Activated naive CD8-positive, alpha-beta T cell treated with anti-CD3 and anti-CD28 coated beads, Interleukin-2, amount 10 ng/mL, durations not matched to agents 7 days and 5 days (primary cell): ENCODE results near the gene PIK3R5. TPM values are rescaled to one million over a fixed set of nuclear protein-coding genes. Genes with fewer than 3 reads are reported as not detected.
A peak's percentile ranks its signal among the peaks of the same experiment; 100 is the strongest.

ENCODE experiments used
- ATAC-seq: fragments of 150-1000 bp; cut with Tn5 transposase; one replicate; pipeline ENCODE4 v1.10.0; 2021; ENCODE audit warnings: low read depth, moderate library complexity
- POLR2A ChIA-PET: fragments of 350-600 bp; sonication (Branson Sonifier 250); formaldehyde crosslinking; loops from one replicate; lab custom pipeline; 2021; ENCODE audit warnings: antibody characterized with exemption; lab: Charles Lee
- DNase-seq: peaks from one replicate; pipeline ENCODE4 v3.0.0; 2021
- H3K27ac Mint-ChIP-seq: one replicate; pipeline ENCODE4 v1.8.0; 2022; ENCODE audit warnings: mild to moderate bottlenecking, mixed read lengths
- H3K27me3 Mint-ChIP-seq: one replicate; pipeline ENCODE4 v1.8.0; 2022; ENCODE audit warnings: mild to moderate bottlenecking, moderate library complexity, mixed read lengths
- H3K36me3 Mint-ChIP-seq: one replicate; pipeline ENCODE4 v1.8.0; 2021; ENCODE audit warnings: mild to moderate bottlenecking, mixed read lengths
- H3K4me1 Mint-ChIP-seq: one replicate; pipeline ENCODE4 v1.8.0; 2021; ENCODE audit warnings: mixed read lengths
- H3K4me3 Mint-ChIP-seq: one replicate; pipeline ENCODE4 v1.8.0; 2022; ENCODE audit warnings: mild to moderate bottlenecking, moderate library complexity, mixed read lengths
- H3K9me3 Mint-ChIP-seq: one replicate; pipeline ENCODE4 v1.8.0; 2021; ENCODE audit warnings: mixed read lengths
- total RNA-seq, 2 experiments: library from RNA; stranded (reverse); gene quantifications; one replicate each; pipeline ENCODE4 v1.2.3, GENCODE V29; 2021

PIK3R5 gene
- total RNA-seq, 2 experiments from 2014 or later, result 81.4 to 84.0 TPM

GRCh38 chr17:8835631-8836364 is 129.7 kb downstream of the PIK3R5 start:
- no peak for DNase-seq
- ATAC-seq, result no peak
- Mint-ChIP-seq H3K36me3 (peaks cover 38% of the 10 kb centered on the region), H3K27me3 (no peaks in the 10 kb centered on the region), H3K4me3 (no peak overlapping the region), H3K27ac (no peak overlapping the region), H3K9me3 (no peaks in the 10 kb centered on the region), H3K4me1 (peaks cover 2% of the 10 kb centered on the region)
- POLR2A ChIA-PET, result interaction anchor here (1.2 kb wide), 1 partner anchor 117 kb away, joined by 3 read pairs; no protein-coding TSS in a partner anchor

DNA sequence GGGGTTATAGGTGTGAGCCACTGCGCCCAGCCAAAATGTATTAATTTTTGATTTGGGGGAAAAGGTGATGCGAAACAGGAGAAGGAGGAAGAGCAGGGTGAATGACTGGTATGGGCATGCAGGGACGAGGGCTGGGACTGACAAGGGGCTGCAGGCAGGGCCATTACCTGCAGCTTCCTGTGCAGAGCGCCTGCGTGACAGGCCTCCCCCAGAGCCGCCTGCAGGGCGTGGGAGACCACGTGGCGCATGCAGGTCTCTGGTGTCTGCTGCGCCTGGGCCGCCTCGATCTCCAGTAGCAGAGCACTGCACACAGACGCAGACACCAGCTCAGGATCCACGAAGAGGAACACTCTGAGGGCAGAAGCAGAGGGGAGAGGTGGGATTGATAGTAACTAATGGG is 130.4 kb downstream of the PIK3R5 start:
- Mint-ChIP-seq H3K4me1 (peaks cover 2% of the 10 kb centered on the region), H3K9me3 (no peaks in the 10 kb centered on the region)

GRCh38 chr17:8832711-8833352 is 132.7 kb downstream of the PIK3R5 start:
- POLR2A ChIA-PET, result no interaction called here
- Mint-ChIP-seq H3K27me3 (no peaks in the 10 kb centered on the region), H3K27ac (no peak overlapping the region), H3K36me3 (peaks cover 34% of the 10 kb centered on the region), H3K9me3 (no peaks in the 10 kb centered on the region), H3K4me1 (peaks cover 2% of the 10 kb centered on the region), H3K4me3 (no peak overlapping the region)
- DNase-seq (peak; percentile 65), ATAC-seq (no peak)

More for the DNA sequence above, 130.4 kb downstream of the PIK3R5 start:
- Mint-ChIP-seq H3K27me3 (no peaks in the 10 kb centered on the region), H3K36me3 (peaks cover 38% of the 10 kb centered on the region), H3K4me3 (no peak overlapping the region), H3K27ac (no peak overlapping the region)
- ATAC-seq (no peak), DNase-seq (no peak)
- POLR2A ChIA-PET, result interaction anchor here (1.2 kb wide), 1 partner anchor 118 kb away, joined by 3 read pairs; no protein-coding TSS in a partner anchor

DNA sequence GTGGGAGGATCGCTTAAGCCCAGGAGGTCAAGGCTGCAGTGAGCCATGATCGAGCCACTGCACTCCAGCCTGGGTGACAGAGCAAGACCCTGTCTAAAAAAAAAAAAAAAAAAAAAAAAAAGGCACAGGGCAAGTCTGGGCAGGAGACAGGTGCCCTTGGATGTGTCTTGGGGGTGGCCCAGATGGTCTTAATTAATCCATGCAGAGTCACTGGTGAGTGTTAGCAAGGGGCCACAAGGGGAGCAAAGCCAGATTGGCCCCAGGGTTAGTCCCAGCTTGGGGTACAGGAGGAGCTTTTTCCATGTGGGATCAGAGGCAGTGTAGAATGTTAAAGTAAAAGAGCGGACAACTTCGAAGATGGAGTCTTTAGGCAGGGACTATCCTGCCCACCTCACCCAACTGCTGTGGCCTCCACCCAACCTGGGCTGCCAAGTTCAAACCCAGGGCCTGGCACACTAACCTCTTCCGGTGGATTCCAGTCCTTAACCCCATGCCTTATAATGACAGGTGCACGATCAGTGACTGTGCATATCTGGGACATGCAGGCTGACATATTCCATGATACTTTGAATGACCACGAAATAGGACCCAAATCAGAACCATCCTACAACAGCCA is 134.2 kb downstream of the PIK3R5 start:
- H3K4me3 Mint-ChIP-seq, result no peak overlapping the region
- H3K27me3 Mint-ChIP-seq, result no peaks in the 10 kb centered on the region
- no peaks in the 10 kb centered on the region for H3K9me3 Mint-ChIP-seq
- peaks cover 5% of the 10 kb centered on the region for H3K4me1 Mint-ChIP-seq
- no peak overlapping the region for H3K27ac Mint-ChIP-seq
- POLR2A ChIA-PET, result no interaction called here
- no peak for ATAC-seq
- DNase-seq, result no peak
- peaks cover 22% of the 10 kb centered on the region for H3K36me3 Mint-ChIP-seq

DNA sequence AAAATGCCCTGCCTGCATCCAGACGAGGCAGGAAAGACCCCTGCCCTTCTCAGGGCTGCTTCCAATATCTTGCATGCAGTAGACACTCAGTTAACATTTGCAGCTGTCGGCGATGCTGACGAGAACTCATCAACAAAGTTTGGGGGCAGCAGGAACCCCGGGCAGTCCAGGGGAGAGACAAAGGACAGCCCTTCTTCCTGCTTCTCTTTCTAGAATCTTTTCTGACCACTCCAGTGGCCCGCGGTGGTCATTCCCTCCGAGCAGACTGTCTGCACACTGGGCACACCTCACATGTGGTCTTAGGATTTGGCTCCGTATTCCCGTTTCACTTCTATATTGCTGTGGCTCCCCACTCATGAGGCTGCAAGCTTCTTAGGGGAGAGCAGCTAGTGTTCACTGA is 135.4 kb downstream of the PIK3R5 start:
- H3K4me1 Mint-ChIP-seq, result peaks cover 5% of the 10 kb centered on the region
- DNase-seq (no peak), ATAC-seq (no peak)
- no peak overlapping the region for H3K4me3 Mint-ChIP-seq
- H3K27me3 Mint-ChIP-seq, result no peaks in the 10 kb centered on the region
- H3K36me3 Mint-ChIP-seq, result peaks cover 18% of the 10 kb centered on the region
- POLR2A ChIA-PET, result no interaction called here
- H3K9me3 Mint-ChIP-seq, result no peaks in the 10 kb centered on the region
- H3K27ac Mint-ChIP-seq, result no peak overlapping the region

DNA sequence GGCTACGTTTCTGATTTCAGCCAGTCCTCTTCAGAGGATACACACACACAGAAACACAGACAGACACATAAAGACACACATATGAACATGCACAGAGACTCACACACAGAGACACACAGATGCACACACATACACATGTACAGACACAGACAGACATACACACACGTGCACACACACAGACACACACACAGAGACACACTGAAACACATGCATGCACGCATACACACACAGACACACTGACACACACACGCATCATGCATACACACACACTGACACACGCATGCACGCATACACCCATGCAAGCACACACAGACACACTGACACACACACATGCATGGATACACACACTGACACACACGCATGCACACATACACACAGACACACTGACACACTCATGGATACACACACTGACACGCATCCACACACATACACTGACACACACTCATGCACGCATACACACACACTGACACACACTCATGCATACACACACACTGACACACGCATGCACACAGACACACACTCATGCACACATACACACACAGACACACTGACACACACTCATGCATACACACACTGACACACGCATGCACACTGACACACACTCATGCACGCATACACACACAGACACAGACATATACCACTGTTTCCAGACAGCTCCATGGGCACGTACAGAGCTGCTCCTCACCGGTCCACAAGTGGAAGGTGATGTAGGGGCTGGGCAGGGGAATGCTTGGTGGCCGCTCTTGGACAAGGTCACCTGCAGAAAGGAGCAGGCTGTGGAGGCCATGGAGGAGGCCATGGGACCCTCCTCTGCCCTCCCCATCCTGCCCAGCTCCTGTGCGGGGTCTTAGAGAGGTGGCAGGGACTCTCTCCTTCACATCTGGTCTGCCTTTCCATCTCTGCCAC is 136.2 kb downstream of the PIK3R5 start:
- Mint-ChIP-seq H3K4me1 (peaks cover 5% of the 10 kb centered on the region), H3K4me3 (no peak overlapping the region), H3K9me3 (peaks cover 8% of the 10 kb centered on the region), H3K27ac (no peak overlapping the region), H3K27me3 (no peaks in the 10 kb centered on the region), H3K36me3 (peaks cover 20% of the 10 kb centered on the region)
- ATAC-seq (no peak), DNase-seq (no peak)
- POLR2A ChIA-PET, result no interaction called here

Other genes with a start within 250 kb of the PIK3R5 start
- gene CCDC42, start 220.9 kb downstream of the PIK3R5 start, total RNA-seq, result 1 to 10 TPM in 1 of 2 experiments, under 1 TPM in 1; 0.51 to 1.1 TPM
- not detected for gene SPDYE4, start 207.2 kb downstream of the PIK3R5 start, total RNA-seq
- under 1 TPM; 0.94 to 0.97 TPM for gene MFSD6L, start 166.3 kb downstream of the PIK3R5 start, total RNA-seq
- gene PIK3R6, start 98.0 kb downstream of the PIK3R5 start, total RNA-seq, result 10 to 100 TPM; 15.8 to 18.5 TPM
- gene NTN1, start 55.8 kb upstream of the PIK3R5 start, total RNA-seq, result under 1 TPM in 1 of 2 experiments, not detected in 1; 0.09 TPM